HL-60 (cell line): ENCODE data around the gene PLIN1.

Experiments used
- DNase-seq, 2 experiments: peaks; one replicate each; pipeline ENCODE4 v3.0.0-alpha.2; 2010 to 2020; ENCODE audit warnings: low read depth in 1 of 2, low spot score in 1 of 2
- H3K27ac ChIP-seq: fragments of 250-450 bp; sonication (Bioruptor Pico); replicated peaks from 2 replicates; pipeline ENCODE4 v1.5.1; 2020; ENCODE audit warnings: mild to moderate bottlenecking, moderate library complexity
- H3K27me3 ChIP-seq: fragments of 250-450 bp; sonication (Bioruptor Pico); 2 replicates; pipeline ENCODE4 v1.5.1; 2021; ENCODE audit warnings: mild to moderate bottlenecking, moderate library complexity; ENCODE audit not compliant: insufficient read depth, poor library complexity, severe bottlenecking
- H3K4me3 ChIP-seq: replicated peaks from 2 replicates; pipeline ENCODE4 v1.5.1; 2011; ENCODE audit warnings: mild to moderate bottlenecking, control low read depth, low read length; ENCODE audit not compliant: insufficient read depth
- GABPA ChIP-seq: IDR thresholded peaks from 2 replicates; pipeline ENCODE4 v1.6.1; 2012; ENCODE audit warnings: low read depth
- POLR2AphosphoS5 ChIP-seq: IDR thresholded peaks from 2 replicates; pipeline ENCODE4 v1.6.1; 2012; ENCODE audit warnings: low read depth
- REST ChIP-seq: IDR thresholded peaks from 2 replicates; pipeline ENCODE4 v1.6.1; 2012; ENCODE audit warnings: low read depth; ENCODE audit not compliant: insufficient replicate concordance
- SPI1 ChIP-seq: IDR thresholded peaks from 2 replicates; pipeline ENCODE4 v1.6.1; 2012; ENCODE audit warnings: low read depth, mild to moderate bottlenecking, borderline replicate concordance
- TF ChIP-seq, protein P1 (sequence below): IDR thresholded peaks from one replicate; pipeline ENCODE4 v1.5.1; 2011; ENCODE audit warnings: low read length, control low read depth, inconsistent platforms; ENCODE audit not compliant: insufficient read depth

Gene PLIN1

GRCh38 chr15:89628301-89628700 lies 50.9 kb downstream of the PLIN1 start:
- no peak for DNase-seq
- H3K27me3 ChIP-seq = no peaks in the 10 kb centered on the region
- no peak overlapping the region for H3K4me3 ChIP-seq
- no peak overlapping the region for H3K27ac ChIP-seq
- TF ChIP-seq GABPA (no peak), POLR2AphosphoS5 (no peak), REST (no peak), SPI1 (no peak)
- TF ChIP-seq, protein P1, sequence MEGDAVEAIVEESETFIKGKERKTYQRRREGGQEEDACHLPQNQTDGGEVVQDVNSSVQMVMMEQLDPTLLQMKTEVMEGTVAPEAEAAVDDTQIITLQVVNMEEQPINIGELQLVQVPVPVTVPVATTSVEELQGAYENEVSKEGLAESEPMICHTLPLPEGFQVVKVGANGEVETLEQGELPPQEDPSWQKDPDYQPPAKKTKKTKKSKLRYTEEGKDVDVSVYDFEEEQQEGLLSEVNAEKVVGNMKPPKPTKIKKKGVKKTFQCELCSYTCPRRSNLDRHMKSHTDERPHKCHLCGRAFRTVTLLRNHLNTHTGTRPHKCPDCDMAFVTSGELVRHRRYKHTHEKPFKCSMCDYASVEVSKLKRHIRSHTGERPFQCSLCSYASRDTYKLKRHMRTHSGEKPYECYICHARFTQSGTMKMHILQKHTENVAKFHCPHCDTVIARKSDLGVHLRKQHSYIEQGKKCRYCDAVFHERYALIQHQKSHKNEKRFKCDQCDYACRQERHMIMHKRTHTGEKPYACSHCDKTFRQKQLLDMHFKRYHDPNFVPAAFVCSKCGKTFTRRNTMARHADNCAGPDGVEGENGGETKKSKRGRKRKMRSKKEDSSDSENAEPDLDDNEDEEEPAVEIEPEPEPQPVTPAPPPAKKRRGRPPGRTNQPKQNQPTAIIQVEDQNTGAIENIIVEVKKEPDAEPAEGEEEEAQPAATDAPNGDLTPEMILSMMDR = no peak

DNA sequence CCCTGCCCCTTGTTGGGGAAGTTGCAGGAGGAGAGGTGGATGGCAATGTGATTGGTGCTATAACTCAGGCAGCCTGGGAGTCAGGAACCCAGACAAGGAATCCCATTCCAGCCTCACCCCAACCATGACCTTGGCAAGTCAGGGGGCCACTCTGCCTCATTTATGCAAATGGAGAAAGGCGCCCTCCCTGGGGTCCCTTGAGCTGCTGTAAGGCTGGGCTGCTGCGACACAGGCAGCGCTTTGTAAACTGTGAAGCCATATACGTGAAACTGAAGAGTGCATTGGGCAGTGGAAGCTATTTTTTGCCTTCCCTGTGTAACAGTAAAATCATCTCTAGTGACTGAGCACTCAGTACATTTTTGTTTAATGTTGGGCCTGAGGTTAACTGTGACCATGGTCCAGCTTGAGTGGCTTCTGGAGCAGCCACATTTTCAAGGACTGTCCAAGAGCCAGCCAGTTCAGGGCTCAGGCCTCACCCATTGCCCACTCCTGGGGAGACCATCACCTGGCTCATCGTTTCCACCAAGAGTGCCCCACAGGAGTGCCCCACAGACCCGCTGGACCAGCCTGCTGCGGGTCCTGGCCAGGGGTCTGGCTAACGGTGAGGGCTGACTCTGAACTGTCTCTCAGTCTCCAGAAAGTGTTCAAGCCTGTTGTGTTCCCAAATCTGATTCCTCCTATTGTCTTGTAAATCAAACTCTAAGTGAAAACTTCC lies 51.8 kb downstream of the PLIN1 start:
- no peak for TF ChIP-seq SPI1
- TF ChIP-seq POLR2AphosphoS5 = no peak
- TF ChIP-seq GABPA = no peak
- TF ChIP-seq, protein P1 = no peak
- no peak for TF ChIP-seq REST
- no peak overlapping the region for H3K27ac ChIP-seq

DNA sequence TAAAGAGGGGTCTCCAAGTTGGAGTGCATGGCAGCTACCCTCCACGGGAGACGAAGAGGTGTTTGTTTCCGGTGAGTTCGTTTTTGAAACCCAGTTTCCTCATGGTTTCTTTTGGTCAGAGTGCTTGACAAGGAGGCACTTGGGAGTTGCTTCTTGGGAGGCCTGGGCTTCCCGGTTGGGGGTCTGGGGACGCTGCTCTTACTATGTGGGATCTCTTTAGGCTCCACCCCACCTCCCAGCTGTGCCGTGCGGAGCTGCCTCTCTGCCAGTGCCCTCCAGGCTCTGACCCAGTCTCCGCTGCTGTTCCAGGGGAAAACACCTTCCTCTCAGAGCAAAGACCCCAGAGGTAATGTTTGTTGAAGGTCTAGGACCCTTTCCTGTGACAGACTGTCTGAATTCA lies 53.5 kb downstream of the PLIN1 start:
- no peak for DNase-seq
- Histone ChIP-seq H3K27me3 (no peaks in the 10 kb centered on the region), H3K4me3 (no peak overlapping the region), H3K27ac (no peak overlapping the region)
- TF ChIP-seq POLR2AphosphoS5 = no peak
- TF ChIP-seq GABPA = no peak
- TF ChIP-seq, protein P1 = no peak
- TF ChIP-seq SPI1 = no peak
- TF ChIP-seq REST = no peak

More for the DNA sequence above, 51.8 kb downstream of the PLIN1 start:
- no peak for DNase-seq
- Histone ChIP-seq H3K4me3 (no peak overlapping the region), H3K27me3 (no peaks in the 10 kb centered on the region)
